ENCODE results near the gene FZD7. TPM values are rescaled to one million over a fixed set of nuclear protein-coding genes. Genes with fewer than 3 reads are reported as not detected.

The FZD7 gene
- total RNA-seq, 1 donor from 2014 or later, result 1.5 TPM

DNA sequence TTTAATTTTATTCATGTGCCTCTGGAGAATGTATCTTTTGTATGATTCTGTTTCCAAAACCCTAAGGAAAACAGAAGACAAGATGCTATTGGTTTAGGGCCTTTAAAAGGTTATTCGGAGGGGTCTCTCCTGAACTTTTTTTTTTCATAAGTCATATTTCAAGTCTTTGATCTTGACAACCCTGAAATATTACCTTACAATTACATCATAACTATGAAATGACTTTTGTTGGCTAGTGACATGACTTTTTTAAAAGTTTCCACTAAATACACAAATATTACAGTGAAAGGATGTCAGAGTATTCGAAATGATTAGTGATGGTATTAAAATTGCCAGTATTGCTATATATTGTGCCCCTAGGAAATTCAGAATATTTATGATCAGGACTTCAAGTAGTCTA, 31.8 kb upstream of the FZD7 start:
- no peak for DNase-seq (ENCODE audit: low spot score)
- Mint-ChIP-seq H3K27me3 (ENCODE audit: insufficient read depth) (no peaks in the 10 kb centered on the region), H3K27ac (no peak overlapping the region), H3K4me1 (ENCODE audit: low read depth) (no peaks in the 10 kb centered on the region), H3K9me3 (no peaks in the 10 kb centered on the region), H3K36me3 (ENCODE audit: low read depth) (no peaks in the 10 kb centered on the region), H3K4me3 (no peak overlapping the region)
- intact Hi-C loops (cut with micrococcal nuclease), result no loop called here

DNA sequence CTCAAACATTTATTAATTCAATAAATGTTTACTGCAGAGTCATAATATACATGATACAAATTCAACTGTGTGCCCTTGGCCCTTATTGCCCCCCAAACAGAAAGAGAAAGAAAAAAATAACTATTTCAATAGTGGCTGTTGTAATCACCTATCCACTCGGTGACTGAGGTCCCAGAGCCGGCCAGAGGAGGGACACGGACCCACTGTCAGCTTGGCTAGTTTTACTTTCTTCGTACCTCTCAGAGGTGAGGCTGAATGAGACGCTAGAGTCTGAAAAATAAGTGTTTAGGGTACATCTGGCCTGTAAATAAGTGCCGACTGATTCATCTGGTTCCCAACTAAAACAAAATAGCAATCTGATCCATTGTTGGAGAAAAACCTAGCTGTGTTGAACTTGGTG, 31.3 kb upstream of the FZD7 start:
- no peak for DNase-seq (ENCODE audit: low spot score)
- H3K27me3 Mint-ChIP-seq (ENCODE audit: insufficient read depth), result no peaks in the 10 kb centered on the region
- H3K27ac Mint-ChIP-seq, result no peak overlapping the region
- no peak overlapping the region for H3K4me3 Mint-ChIP-seq
- no peaks in the 10 kb centered on the region for H3K36me3 Mint-ChIP-seq (ENCODE audit: low read depth)
- H3K4me1 Mint-ChIP-seq (ENCODE audit: low read depth), result no peaks in the 10 kb centered on the region
- no peaks in the 10 kb centered on the region for H3K9me3 Mint-ChIP-seq
- intact Hi-C loops (cut with micrococcal nuclease), result no loop called here

DNA sequence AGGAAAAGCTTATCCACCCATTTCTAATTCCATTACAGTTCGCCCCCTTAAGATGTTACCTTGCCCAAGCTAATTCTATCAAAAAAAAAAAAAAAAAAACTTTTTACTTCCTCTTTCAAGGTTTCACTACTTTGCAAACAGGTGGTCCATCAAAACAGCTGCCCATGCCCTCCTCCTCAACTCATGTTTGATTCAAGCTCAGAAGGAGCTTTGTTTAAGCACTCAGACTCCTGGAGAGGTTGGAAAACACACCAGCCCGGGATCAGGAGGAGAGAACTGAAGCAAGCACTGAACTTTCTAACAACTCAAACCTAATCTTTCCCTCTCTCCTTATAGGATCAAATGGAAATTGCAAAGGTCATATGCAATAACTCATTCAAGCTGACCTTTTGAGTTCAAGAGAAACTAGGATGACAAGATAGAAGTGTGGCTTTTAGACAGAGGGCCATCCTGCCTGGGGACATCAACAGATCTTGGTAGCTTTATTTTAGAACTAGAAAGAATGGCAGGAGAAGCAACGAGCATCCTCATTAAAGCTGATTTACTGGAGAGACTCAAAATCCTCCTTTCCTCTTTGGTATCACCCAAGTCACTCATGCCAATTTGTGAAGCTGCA, 28.3 kb upstream of the FZD7 start:
- no peak for DNase-seq (ENCODE audit: low spot score)
- intact Hi-C loops (cut with micrococcal nuclease), result no loop called here
- no peaks in the 10 kb centered on the region for H3K4me1 Mint-ChIP-seq (ENCODE audit: low read depth)
- H3K27me3 Mint-ChIP-seq (ENCODE audit: insufficient read depth), result peaks cover 3% of the 10 kb centered on the region
- H3K9me3 Mint-ChIP-seq, result no peaks in the 10 kb centered on the region
- H3K36me3 Mint-ChIP-seq (ENCODE audit: low read depth), result no peaks in the 10 kb centered on the region
- H3K4me3 Mint-ChIP-seq, result no peak overlapping the region
- no peak overlapping the region for H3K27ac Mint-ChIP-seq

DNA sequence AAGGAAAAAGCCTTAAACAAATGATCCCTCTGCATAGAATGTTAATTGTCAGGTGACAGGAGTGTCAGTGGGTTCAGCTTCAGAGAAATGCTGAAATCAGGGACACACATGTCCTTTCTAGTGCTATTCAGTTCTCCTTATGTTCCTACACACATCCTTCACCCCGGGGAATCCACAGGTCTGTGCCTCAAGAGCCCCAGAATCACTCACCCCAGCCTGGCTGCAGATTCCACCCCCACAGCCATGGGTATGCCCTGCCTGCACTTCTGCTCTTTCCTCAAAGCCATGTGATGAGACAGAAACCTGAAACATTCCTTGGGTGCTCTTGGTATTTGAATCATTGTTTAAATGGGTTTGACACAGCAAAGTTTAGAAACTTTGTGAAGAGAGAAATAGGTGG, 27.4 kb upstream of the FZD7 start:
- DNase-seq (ENCODE audit: low spot score), result no peak
- H3K9me3 Mint-ChIP-seq, result no peaks in the 10 kb centered on the region
- H3K27ac Mint-ChIP-seq, result no peak overlapping the region
- no peak overlapping the region for H3K4me3 Mint-ChIP-seq
- intact Hi-C loops (cut with micrococcal nuclease), result no loop called here
- peaks cover 4% of the 10 kb centered on the region for H3K27me3 Mint-ChIP-seq (ENCODE audit: insufficient read depth)
- H3K36me3 Mint-ChIP-seq (ENCODE audit: low read depth), result no peaks in the 10 kb centered on the region
- H3K4me1 Mint-ChIP-seq (ENCODE audit: low read depth), result no peaks in the 10 kb centered on the region

DNA sequence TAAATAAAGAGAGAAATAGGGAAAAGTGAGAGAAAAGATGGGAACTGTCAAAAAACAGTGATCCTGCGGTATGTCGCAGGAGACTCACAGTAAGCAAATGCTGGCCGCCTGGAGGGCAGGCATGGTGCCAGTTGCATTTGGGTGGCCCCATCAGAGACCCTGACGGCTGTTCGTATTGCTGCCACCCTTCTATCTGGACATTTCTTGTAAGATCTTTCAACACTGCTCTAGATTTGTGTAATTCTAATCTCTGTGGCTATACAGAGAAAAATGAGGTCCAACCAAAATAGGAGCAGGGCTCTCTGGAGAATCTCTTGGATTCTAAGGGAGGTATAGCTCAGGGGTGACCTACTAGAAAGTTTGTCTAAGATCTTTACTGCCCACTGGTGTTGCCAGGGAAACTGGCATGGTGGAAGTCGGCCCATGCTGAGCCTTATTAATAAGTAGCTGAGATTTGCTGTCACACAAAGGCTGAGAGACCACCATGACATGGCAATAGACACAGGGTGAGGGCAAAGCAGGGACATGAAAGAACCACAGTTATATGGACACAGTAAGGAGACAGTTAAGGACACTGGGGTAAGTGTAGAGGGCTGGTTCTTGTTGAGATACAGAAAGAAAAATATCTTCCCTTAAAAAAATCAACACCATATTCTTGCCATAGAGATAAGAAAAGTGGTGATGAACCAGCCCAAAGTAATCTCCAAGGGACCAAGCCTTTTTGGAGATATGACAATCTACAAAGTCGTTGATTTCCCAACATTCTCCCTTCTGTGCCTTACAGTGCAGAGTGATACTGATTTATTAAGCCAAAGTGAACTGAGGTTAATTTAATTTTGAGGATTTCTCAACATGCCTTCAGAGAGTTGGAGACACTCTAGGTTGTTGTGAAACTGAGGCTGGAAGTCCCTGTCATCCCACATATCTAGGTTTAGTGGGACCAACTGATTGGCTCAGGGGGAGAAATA, 26.4 kb upstream of the FZD7 start:
- Mint-ChIP-seq H3K4me3 (no peak overlapping the region), H3K27ac (no peak overlapping the region), H3K36me3 (ENCODE audit: low read depth) (no peaks in the 10 kb centered on the region), H3K9me3 (no peaks in the 10 kb centered on the region), H3K4me1 (ENCODE audit: low read depth) (no peaks in the 10 kb centered on the region), H3K27me3 (ENCODE audit: insufficient read depth) (peaks cover 12% of the 10 kb centered on the region)
- intact Hi-C loops (cut with micrococcal nuclease), result no loop called here
- DNase-seq (ENCODE audit: low spot score), result no peak

DNA sequence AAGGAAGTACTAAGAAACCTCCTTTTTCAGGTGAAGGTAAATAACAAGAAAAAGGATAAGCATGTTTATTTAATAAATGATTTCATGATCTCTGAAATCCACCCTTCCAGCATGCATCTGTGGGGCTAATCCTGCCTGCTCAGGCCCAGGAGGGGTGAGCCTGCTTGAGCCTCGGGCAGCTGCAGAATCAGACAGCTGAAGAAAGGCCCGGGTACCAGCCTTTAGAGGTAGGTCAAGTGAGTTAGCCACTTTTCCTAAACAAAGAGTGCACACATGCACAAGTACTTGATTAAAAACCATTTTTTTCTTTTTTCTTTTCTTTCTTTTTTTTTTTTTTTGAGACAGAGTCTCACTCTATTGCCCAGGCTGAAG, 25.7 kb upstream of the FZD7 start:
- no peaks in the 10 kb centered on the region for H3K4me1 Mint-ChIP-seq (ENCODE audit: low read depth)
- no peak overlapping the region for H3K4me3 Mint-ChIP-seq
- no peaks in the 10 kb centered on the region for H3K9me3 Mint-ChIP-seq
- DNase-seq (ENCODE audit: low spot score), result no peak
- no peaks in the 10 kb centered on the region for H3K36me3 Mint-ChIP-seq (ENCODE audit: low read depth)
- peaks cover 18% of the 10 kb centered on the region for H3K27me3 Mint-ChIP-seq (ENCODE audit: insufficient read depth)
- H3K27ac Mint-ChIP-seq, result no peak overlapping the region
- intact Hi-C loops (cut with micrococcal nuclease), result no loop called here

DNA sequence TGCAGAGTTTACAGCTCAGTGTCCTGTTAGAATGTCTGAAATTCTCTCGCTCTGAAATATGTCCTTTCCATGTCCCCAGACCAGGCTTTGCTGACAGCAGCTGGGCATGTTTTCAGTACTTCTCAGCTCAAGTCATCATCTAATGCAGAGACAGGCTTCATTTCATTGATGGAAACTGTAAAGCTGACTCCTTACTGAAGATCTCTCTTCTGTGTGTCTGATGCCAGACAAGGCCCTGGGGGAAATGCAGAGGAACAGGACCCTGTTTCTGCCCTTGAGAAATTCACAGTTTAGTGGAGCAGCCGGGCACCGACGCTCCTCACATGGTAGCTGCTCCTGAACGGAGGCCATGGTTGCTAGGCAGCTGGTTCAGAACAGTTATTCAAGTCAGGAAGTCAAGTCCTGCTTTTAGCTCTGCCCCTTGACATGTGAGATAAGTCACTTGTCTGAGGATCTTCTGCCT, 24.6 kb upstream of the FZD7 start:
- Mint-ChIP-seq H3K27ac (no peak overlapping the region), H3K36me3 (ENCODE audit: low read depth) (no peaks in the 10 kb centered on the region), H3K4me1 (ENCODE audit: low read depth) (no peaks in the 10 kb centered on the region), H3K4me3 (no peak overlapping the region), H3K9me3 (no peaks in the 10 kb centered on the region), H3K27me3 (ENCODE audit: insufficient read depth) (peaks cover 20% of the 10 kb centered on the region)
- intact Hi-C loops (cut with micrococcal nuclease), result no loop called here
- no peak for DNase-seq (ENCODE audit: low spot score)

DNA sequence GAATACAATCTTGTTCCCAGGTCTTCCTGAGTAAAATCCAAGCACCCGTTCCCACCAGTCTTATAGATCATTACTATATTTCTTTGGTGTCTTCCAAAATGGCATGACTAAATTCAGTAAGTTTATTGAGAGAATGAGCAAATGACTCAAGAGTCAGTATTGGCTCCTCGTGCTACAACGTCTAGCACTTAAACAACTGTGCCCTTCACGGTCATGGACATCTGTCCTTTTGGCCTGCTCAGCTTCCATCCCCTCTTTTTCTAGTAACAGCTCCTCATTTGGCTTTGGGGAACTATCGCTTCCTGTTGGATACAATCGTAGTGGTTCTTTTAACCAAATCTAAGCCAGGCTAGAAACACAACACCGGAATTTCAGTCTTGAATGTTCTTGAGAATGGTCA, 24.1 kb upstream of the FZD7 start:
- intact Hi-C loops (cut with micrococcal nuclease), result no loop called here
- no peak overlapping the region for H3K27ac Mint-ChIP-seq
- no peaks in the 10 kb centered on the region for H3K4me1 Mint-ChIP-seq (ENCODE audit: low read depth)
- H3K9me3 Mint-ChIP-seq, result no peaks in the 10 kb centered on the region
- H3K27me3 Mint-ChIP-seq (ENCODE audit: insufficient read depth), result peaks cover 20% of the 10 kb centered on the region
- H3K36me3 Mint-ChIP-seq (ENCODE audit: low read depth), result no peaks in the 10 kb centered on the region
- DNase-seq (ENCODE audit: low spot score), result no peak
- no peak overlapping the region for H3K4me3 Mint-ChIP-seq

DNA sequence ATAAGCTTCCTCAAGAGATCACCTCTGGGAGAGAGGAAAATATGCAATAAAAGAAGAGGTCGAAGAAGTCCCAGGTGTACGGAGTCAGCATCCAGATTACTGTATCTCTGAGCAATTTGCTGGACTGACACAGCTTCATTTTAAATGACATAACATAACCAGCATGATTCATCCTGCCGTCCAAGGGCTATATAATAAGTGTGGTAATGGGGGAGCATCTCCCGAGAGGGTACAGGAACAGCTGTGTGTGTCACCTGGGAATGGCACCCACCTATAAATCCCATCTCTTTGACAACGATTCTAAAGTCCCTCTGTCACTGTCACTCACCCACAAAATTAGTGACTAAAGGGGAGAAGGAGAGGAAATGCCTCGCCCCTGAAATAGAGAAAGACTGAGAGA, 19.3 kb upstream of the FZD7 start:
- H3K4me3 Mint-ChIP-seq, result no peak overlapping the region
- DNase-seq (ENCODE audit: low spot score), result no peak
- H3K27ac Mint-ChIP-seq, result no peak overlapping the region

DNA sequence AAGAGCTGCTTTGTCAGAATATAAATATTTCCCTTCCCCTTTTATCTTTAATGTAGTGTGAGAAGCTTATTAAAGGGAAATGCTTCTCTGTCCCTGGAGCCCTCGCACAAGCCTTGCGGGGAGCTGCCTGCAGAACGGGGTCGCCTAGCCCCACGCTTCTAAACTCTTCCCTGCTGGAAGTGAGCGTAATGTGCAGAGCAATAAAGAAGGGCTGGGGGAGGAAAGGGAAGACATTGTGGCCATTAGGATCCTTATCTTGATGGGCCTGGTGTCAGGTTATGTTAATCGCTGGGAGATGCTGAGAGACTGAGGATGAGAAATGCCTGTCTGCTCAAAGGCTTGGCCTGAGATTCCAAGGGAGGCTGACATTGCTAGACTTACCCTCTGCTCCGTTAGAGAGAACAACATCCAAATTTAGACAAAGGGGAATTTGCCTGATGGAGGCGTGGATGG, 18.9 kb upstream of the FZD7 start:
- Mint-ChIP-seq H3K4me3 (no peak overlapping the region), H3K27ac (no peak overlapping the region), H3K27me3 (ENCODE audit: insufficient read depth) (peaks cover 20% of the 10 kb centered on the region), H3K36me3 (ENCODE audit: low read depth) (no peaks in the 10 kb centered on the region), H3K4me1 (ENCODE audit: low read depth) (no peaks in the 10 kb centered on the region), H3K9me3 (no peaks in the 10 kb centered on the region)
- intact Hi-C loops (cut with micrococcal nuclease), result no loop called here
- DNase-seq (ENCODE audit: low spot score), result no peak

More for the DNA sequence above, 19.3 kb upstream of the FZD7 start:
- no peaks in the 10 kb centered on the region for H3K4me1 Mint-ChIP-seq (ENCODE audit: low read depth)
- peaks cover 21% of the 10 kb centered on the region for H3K27me3 Mint-ChIP-seq (ENCODE audit: insufficient read depth)
- H3K9me3 Mint-ChIP-seq, result no peaks in the 10 kb centered on the region
- no peaks in the 10 kb centered on the region for H3K36me3 Mint-ChIP-seq (ENCODE audit: low read depth)
- intact Hi-C loops (cut with micrococcal nuclease), result no loop called here

DNA sequence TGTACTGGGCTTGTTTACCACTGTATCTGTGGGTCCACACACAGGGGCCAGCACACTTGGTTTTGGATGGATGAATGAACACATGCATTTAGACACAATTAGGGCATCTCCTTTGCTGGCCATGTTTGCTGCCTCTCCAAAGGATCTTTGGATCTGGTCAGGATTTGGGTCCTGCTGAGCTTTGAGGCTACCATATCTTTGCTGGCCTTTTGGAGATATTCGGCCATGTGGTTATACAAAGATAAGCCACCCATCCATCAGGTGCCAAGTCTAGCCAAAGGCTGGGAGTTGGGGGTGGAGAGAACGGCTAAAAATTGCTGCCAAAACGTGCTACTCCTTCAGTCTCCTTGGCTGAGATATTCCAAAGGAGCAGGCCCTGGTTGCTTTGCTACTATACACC, 18.2 kb upstream of the FZD7 start:
- Mint-ChIP-seq H3K4me3 (no peak overlapping the region), H3K4me1 (ENCODE audit: low read depth) (no peaks in the 10 kb centered on the region), H3K9me3 (no peaks in the 10 kb centered on the region), H3K36me3 (ENCODE audit: low read depth) (no peaks in the 10 kb centered on the region), H3K27me3 (ENCODE audit: insufficient read depth) (peaks cover 20% of the 10 kb centered on the region), H3K27ac (no peak overlapping the region)
- no peak for DNase-seq (ENCODE audit: low spot score)
- intact Hi-C loops (cut with micrococcal nuclease), result no loop called here

DNA sequence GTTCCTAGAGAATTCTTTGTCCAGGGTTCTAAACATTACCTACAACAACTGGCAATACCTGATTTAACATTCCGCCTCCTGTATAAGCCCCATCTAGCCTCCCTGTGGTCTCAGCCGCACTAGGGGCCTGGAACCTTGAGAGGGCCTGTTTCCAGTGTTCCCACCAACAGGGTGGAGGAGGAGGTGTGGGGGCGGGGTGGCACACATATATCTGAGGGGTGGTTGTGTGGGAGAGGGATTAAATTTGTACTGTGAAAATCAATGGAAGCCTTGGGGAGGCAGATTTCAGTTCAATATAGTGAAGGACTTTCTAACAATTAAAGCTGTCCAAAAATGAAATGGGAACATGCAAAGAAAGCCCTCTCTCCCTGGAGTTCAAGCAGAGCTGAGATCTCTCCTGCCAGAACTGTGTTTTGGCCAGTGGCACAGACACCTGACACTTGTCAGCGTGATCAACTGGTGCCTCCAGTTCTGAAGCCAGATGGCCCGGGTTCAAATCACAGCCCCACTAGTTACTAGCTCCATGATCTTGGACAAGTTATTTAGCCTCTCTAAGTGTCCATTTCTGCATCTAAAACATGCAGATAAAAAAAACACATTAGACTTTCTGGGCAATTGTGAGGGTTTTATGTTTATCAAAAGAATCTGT, 17.0 kb upstream of the FZD7 start:
- H3K27me3 Mint-ChIP-seq (ENCODE audit: insufficient read depth), result peaks cover 14% of the 10 kb centered on the region
- no peak for DNase-seq (ENCODE audit: low spot score)
- no peaks in the 10 kb centered on the region for H3K9me3 Mint-ChIP-seq
- no peaks in the 10 kb centered on the region for H3K36me3 Mint-ChIP-seq (ENCODE audit: low read depth)
- no peak overlapping the region for H3K4me3 Mint-ChIP-seq
- no peak overlapping the region for H3K27ac Mint-ChIP-seq
- intact Hi-C loops (cut with micrococcal nuclease), result no loop called here
- H3K4me1 Mint-ChIP-seq (ENCODE audit: low read depth), result no peaks in the 10 kb centered on the region

DNA sequence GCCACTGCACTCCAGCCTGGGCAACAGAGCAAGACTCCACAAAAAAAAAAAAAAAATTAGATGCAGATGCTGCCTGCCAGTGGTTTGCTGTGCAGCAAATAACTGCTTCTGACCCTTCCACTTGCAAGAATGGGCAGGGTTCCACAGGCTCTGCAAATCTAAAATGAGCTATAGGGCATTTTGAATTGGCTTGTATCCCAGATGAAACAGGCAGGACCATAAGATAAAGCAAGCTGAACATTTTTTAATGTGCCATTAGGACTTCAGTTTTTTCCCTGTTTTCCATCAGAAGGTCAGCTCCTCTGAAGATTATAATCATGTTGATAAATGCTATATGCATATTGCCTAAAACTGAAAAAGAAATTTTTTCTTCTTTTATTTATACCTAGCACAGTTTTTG, 15.7 kb upstream of the FZD7 start:
- Mint-ChIP-seq H3K4me3 (no peak overlapping the region), H3K27ac (no peak overlapping the region), H3K4me1 (ENCODE audit: low read depth) (no peaks in the 10 kb centered on the region), H3K9me3 (no peaks in the 10 kb centered on the region), H3K36me3 (ENCODE audit: low read depth) (no peaks in the 10 kb centered on the region), H3K27me3 (ENCODE audit: insufficient read depth) (peaks cover 7% of the 10 kb centered on the region)
- no peak for DNase-seq (ENCODE audit: low spot score)
- intact Hi-C loops (cut with micrococcal nuclease), result no loop called here
